NB4 (cell line): ENCODE measurements around the gene LRBA.

Source experiments
- MYC ChIP-seq: IDR thresholded peaks from 2 replicates; pipeline ENCODE4 v1.6.1; 2011; ENCODE audit warnings: low read depth, low read length
- POLR2A ChIP-seq: IDR thresholded peaks from 2 replicates; pipeline ENCODE4 v1.6.1; 2011; ENCODE audit warnings: mild to moderate bottlenecking; ENCODE audit not compliant: insufficient read length; ENCODE audit errors: extremely low read depth
- TF ChIP-seq, protein P1 (sequence below): IDR thresholded peaks from one replicate; pipeline ENCODE4 v1.5.1; 2012; ENCODE audit warnings: low read depth, low read length
- TF ChIP-seq, protein P2 (sequence below): IDR thresholded peaks from 2 replicates; pipeline ENCODE4 v1.6.1; 2011; ENCODE audit warnings: low read depth, low read length

DNA sequence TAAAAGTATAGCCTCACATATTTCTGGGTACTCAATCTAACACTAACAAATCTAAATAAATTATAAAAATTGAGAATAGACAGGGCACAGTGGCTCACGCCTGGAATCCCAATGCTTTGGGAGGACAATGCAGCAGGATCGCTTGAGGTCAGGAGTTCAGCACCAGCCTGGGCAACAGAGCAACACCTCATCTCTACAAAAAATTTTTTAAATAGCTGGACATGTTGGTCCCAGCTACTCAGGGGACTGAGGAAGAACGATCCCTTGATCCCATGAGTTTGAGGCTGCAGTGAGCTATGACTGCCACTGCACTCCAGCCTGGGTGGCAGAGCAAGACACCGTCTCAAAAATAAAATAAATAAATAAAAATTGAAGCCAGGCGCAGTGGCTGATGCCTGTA lies 192.7 kb downstream of the LRBA start:
- TF ChIP-seq, protein P1, sequence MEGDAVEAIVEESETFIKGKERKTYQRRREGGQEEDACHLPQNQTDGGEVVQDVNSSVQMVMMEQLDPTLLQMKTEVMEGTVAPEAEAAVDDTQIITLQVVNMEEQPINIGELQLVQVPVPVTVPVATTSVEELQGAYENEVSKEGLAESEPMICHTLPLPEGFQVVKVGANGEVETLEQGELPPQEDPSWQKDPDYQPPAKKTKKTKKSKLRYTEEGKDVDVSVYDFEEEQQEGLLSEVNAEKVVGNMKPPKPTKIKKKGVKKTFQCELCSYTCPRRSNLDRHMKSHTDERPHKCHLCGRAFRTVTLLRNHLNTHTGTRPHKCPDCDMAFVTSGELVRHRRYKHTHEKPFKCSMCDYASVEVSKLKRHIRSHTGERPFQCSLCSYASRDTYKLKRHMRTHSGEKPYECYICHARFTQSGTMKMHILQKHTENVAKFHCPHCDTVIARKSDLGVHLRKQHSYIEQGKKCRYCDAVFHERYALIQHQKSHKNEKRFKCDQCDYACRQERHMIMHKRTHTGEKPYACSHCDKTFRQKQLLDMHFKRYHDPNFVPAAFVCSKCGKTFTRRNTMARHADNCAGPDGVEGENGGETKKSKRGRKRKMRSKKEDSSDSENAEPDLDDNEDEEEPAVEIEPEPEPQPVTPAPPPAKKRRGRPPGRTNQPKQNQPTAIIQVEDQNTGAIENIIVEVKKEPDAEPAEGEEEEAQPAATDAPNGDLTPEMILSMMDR = no peak
- TF ChIP-seq, protein P2, sequence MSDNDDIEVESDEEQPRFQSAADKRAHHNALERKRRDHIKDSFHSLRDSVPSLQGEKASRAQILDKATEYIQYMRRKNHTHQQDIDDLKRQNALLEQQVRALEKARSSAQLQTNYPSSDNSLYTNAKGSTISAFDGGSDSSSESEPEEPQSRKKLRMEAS = no peak
- TF ChIP-seq POLR2A = no peak
- no peak for TF ChIP-seq MYC
